K562 (cell line): Measurements from ENCODE around the gene C2CD4C. TPM values are rescaled to one million over a fixed set of nuclear protein-coding genes. Genes with fewer than 3 reads are reported as not detected.

Experiments
- ATAC-seq: fragments of 200-7000 bp; cut with Tn5 transposase; 3 replicates; pipeline ENCODE4 v1.9.1; 2020; ENCODE audit warnings: moderate library complexity
- BruUV-seq: library from RNA; stranded (reverse); fragments of 400-500 nt; replicated peaks from 2 replicates; lab custom pipeline; 2021; lab: Mats Ljungman, UMichigan
- CTCF ChIA-PET: fragments of 300-600 bp; formaldehyde crosslinking; extraction: SDS; loops from one replicate; lab custom pipeline; 2021; ENCODE audit warnings: low intra/inter-chr PET ratio; lab: Yijun Ruan, JAX
- POLR2A ChIA-PET: fragments of 300-600, 350-650 bp; sonication (Branson Sonifier 250); formaldehyde crosslinking; extraction: SDS; loops from one replicate; lab custom pipeline; 2021; ENCODE audit warnings: antibody characterized with exemption, inconsistent platforms; lab: Yijun Ruan, JAX
- DNase-seq, 4 experiments: peaks; one replicate each; pipeline versions ENCODE4 v3.0.0 to v3.0.0-alpha.2; 2011 to 2018; ENCODE audit warnings: low spot score in 3 of 4, mixed read lengths in 3 of 4; ENCODE audit errors: extremely low read depth in 1 of 4
- FAIRE-seq: peaks from 2 replicates; lab custom pipeline; 2011; peaks lifted over from hg19 to GRCh38; lab: Jason Lieb, UNC
- H2AFZ ChIP-seq: 2 replicates; pipeline ENCODE4 v1.6.0; 2011; ENCODE audit warnings: low read depth, low read length, control low read depth, inconsistent platforms
- H3K27ac ChIP-seq: fragments of 200-600 bp; 3 replicates; pipeline ENCODE4 v1.8.0; 2011; ENCODE audit warnings: low read depth, mild to moderate bottlenecking, control low read depth, inconsistent platforms, low read length, moderate library complexity, mixed read lengths; ENCODE audit errors: extremely low read depth
- H3K27me3 ChIP-seq, 2 experiments: fragments of 300-600 bp in 1 of 2; 2 replicates in 1 of 2; 3 replicates in 1 of 2; pipeline versions ENCODE4 v1.6.0 to v1.8.0; 2011; ENCODE audit warnings: inconsistent platforms in 2 of 2, low read length in 2 of 2, mild to moderate bottlenecking in 1 of 2, mixed read lengths in 1 of 2, moderate library complexity in 1 of 2; ENCODE audit not compliant: control insufficient read depth in 2 of 2, insufficient read depth in 2 of 2
- H3K36me3 ChIP-seq: fragments of 300-600 bp; 3 replicates; pipeline ENCODE4 v1.8.0; 2011; ENCODE audit warnings: mild to moderate bottlenecking, low read length, inconsistent platforms; ENCODE audit not compliant: control insufficient read depth, insufficient read depth
- H3K4me1 ChIP-seq, 2 experiments: fragments of 200-600 bp in 1 of 2; replicated peaks in 1 of 2; 2 replicates in 1 of 2; 3 replicates in 1 of 2; pipeline versions ENCODE4 v1.5.1 to v1.8.0; 2011; ENCODE audit warnings: inconsistent platforms in 2 of 2, low read length in 2 of 2, mild to moderate bottlenecking in 1 of 2, mixed read lengths in 1 of 2, moderate library complexity in 1 of 2; ENCODE audit not compliant: control insufficient read depth in 2 of 2, insufficient read depth in 2 of 2
- H3K4me2 ChIP-seq: 2 replicates; pipeline ENCODE4 v1.6.1; 2011; ENCODE audit warnings: low read length, control low read depth, inconsistent platforms, mixed read lengths; ENCODE audit not compliant: insufficient read depth
- H3K4me3 ChIP-seq: fragments of 200-600 bp; sonication (generic), shearing (Covaris generic); 2 replicates; pipeline ENCODE4 v1.5.1; 2016; ENCODE audit warnings: control low read depth, inconsistent platforms
- H3K79me2 ChIP-seq: fragments of 200-600 bp; 3 replicates; pipeline ENCODE4 v1.8.0; 2011; ENCODE audit warnings: low read length, inconsistent platforms; ENCODE audit not compliant: control insufficient read depth, insufficient read depth
- H3K9ac ChIP-seq, 2 experiments: 2 replicates each; pipeline versions ENCODE4 v1.6.0 to v1.6.1; 2011; ENCODE audit warnings: low read depth in 2 of 2, low read length in 2 of 2, control low read depth in 1 of 2, inconsistent platforms in 1 of 2, mild to moderate bottlenecking in 1 of 2, mixed read lengths in 1 of 2; ENCODE audit not compliant: insufficient read depth in 1 of 2
- H3K9me1 ChIP-seq: one replicate; pipeline ENCODE4 v1.6.0; 2011; ENCODE audit warnings: inconsistent platforms, mild to moderate bottlenecking, low read length, moderate library complexity; ENCODE audit not compliant: control insufficient read depth, insufficient read depth
- H3K9me3 ChIP-seq: replicated peaks from 2 replicates; pipeline ENCODE4 v1.5.1; 2011; ENCODE audit warnings: low read depth, low read length, inconsistent platforms; ENCODE audit not compliant: control insufficient read depth, insufficient read depth
- H4K20me1 ChIP-seq: replicated peaks from 2 replicates; pipeline ENCODE4 v1.6.1; 2011; ENCODE audit warnings: low read length, inconsistent platforms, mixed read lengths; ENCODE audit not compliant: control insufficient read depth, insufficient read depth
- OTX1 ChIP-seq: fragments of 450-650 bp; formaldehyde crosslinking; IDR thresholded peaks from 2 replicates; pipeline ENCODE4 v1.4.0; 2022; ENCODE audit warnings: mild to moderate bottlenecking
- TAF15 ChIP-seq: fragments of 200-400 bp; formaldehyde crosslinking; IDR thresholded peaks from 2 replicates; pipeline ENCODE4 v1.6.1; 2017; ENCODE audit warnings: mild to moderate bottlenecking, low read depth, low read length, moderate library complexity
- WGBS: fragments of 100-300 bp; shearing (Covaris generic); methylation state at CpG from one replicate; pipeline ENCODE4 v1.1.6; 2016; ENCODE audit warnings: low coverage, mixed read lengths; ENCODE audit not compliant: insufficient coverage; ENCODE audit errors: missing lambda C conversion rate; 5-methylcytosine and 5-hydroxymethylcytosine counted together
- in situ Hi-C: fragments of 300-500 bp; cut with MboI; formaldehyde crosslinking; loops from 4 replicates; pipeline ENCODE4 v1.15.0; 2018; ENCODE audit warnings: inconsistent platforms, mixed read lengths
- intact Hi-C: fragments of 100-400 bp; cut with micrococcal nuclease; formaldehyde crosslinking; loops from 2 replicates; pipeline ENCODE4 v1.14.2; 2022
- polyA plus RNA-seq, 8 experiments: library from polyadenylated mRNA; depleted of rRNA in 4 of 8; stranded (reverse) in 5 of 8; unstranded in 3 of 8; fragments of >200 nt; fragmentation: Nextera tagmentation in 2 of 8; fragmentation: Illumina TruSeq in 1 of 8; extraction: Ambion mirVana in 2 of 8; extraction: Trizol in 1 of 8; gene quantifications; 2 replicates each; pipeline versions ENCODE4 v1.2.1 to v1.2.3, GENCODE V29; 2011 to 2014; ENCODE audit warnings: inconsistent platforms in 1 of 8, missing spikeins in 1 of 8
- total RNA-seq, 7 experiments: library from RNA; depleted of rRNA in 6 of 7; stranded (reverse); fragments of >200 nt in 6 of 7; fragmentation: Illumina TruSeq in 2 of 7; extraction: Trizol in 2 of 7; gene quantifications; 2 replicates each; pipeline versions ENCODE4 v1.2.1 to v1.2.3, GENCODE V29; 2011 to 2021; ENCODE audit warnings: low replicate concordance in 1 of 7
- TF ChIP-seq, protein P1 (sequence below): fragments of 450-650 bp; formaldehyde crosslinking; IDR thresholded peaks from 2 replicates; pipeline ENCODE4 v1.4.0; 2020; ENCODE audit warnings: mild to moderate bottlenecking, moderate library complexity

Gene C2CD4C
- total and polyA plus RNA-seq, 9 of the 15 experiments (the other 6 are each of a cell fraction or from before 2014, with no cell fraction given): 0.01 to 0.07 TPM; not detected in 7

- in situ Hi-C loops (no loop called here), intact Hi-C loops (no loop called here)
- DNase-seq: no peak
- no peaks in the 10 kb centered on the region for H4K20me1 ChIP-seq
- 3% methylated on average over 21 of the region's 30 CpGs for WGBS
- H3K27ac ChIP-seq: no peak overlapping the region
- BruUV-seq: no TSS peak
- H3K4me2 ChIP-seq: no peak overlapping the region
- no peak for ATAC-seq
- peaks cover 23 to 43% of the 10 kb centered on the region in 2 experiments for H3K27me3 ChIP-seq
- peaks cover 0 to 9% of the 10 kb centered on the region in 2 experiments; a peak in 1 of 5 replicates for H3K4me1 ChIP-seq
- H3K9ac ChIP-seq: no peak overlapping the region
- FAIRE-seq: no peak
- POLR2A ChIA-PET: no interaction called here
- no peaks in the 10 kb centered on the region for H3K36me3 ChIP-seq
- no peaks in the 10 kb centered on the region for H3K79me2 ChIP-seq
- no peak overlapping the region for H2AFZ ChIP-seq
- CTCF ChIA-PET: no interaction called here
- TF ChIP-seq, protein P1, sequence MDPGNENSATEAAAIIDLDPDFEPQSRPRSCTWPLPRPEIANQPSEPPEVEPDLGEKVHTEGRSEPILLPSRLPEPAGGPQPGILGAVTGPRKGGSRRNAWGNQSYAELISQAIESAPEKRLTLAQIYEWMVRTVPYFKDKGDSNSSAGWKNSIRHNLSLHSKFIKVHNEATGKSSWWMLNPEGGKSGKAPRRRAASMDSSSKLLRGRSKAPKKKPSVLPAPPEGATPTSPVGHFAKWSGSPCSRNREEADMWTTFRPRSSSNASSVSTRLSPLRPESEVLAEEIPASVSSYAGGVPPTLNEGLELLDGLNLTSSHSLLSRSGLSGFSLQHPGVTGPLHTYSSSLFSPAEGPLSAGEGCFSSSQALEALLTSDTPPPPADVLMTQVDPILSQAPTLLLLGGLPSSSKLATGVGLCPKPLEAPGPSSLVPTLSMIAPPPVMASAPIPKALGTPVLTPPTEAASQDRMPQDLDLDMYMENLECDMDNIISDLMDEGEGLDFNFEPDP (CRISPR knock-in tag): no peak
- no peak for TF ChIP-seq TAF15
- TF ChIP-seq OTX1 (CRISPR knock-in tag): no peak
- no peak overlapping the region for H3K4me3 ChIP-seq
- peaks cover 2% of the 10 kb centered on the region; the same call in 1 of the 2 replicates for H3K9me3 ChIP-seq
- no peaks in the 10 kb centered on the region for H3K9me1 ChIP-seq
Measured at GRCh38 chr19:390386-391206, 18.4 kb downstream of the C2CD4C start.
